MM.1S (cell line): ENCODE measurements around the gene RSRC1.

Experiments used
- CTCF ChIP-seq: fragments of 300-600 bp; sonication (generic); IDR thresholded peaks from 2 replicates; pipeline ENCODE4 v1.5.1; 2016; ENCODE audit warnings: antibody characterized with exemption, low read length, mixed read lengths
- EZH2 ChIP-seq: fragments of 300-600 bp; sonication (generic); optimal IDR thresholded peaks from 2 replicates; pipeline ENCODE3; 2017; ENCODE audit warnings: low read depth, mild to moderate bottlenecking, antibody characterized with exemption, low read length, mixed read lengths
- EZH2phosphoT487 ChIP-seq: fragments of 300-600 bp; sonication (generic); IDR thresholded peaks from 2 replicates; pipeline ENCODE4 v1.6.1; 2018; ENCODE audit warnings: antibody characterized with exemption, low read length

- TF ChIP-seq CTCF (no peak), EZH2 (no peak), EZH2phosphoT487 (no peak)
These were observed 271.5 kb downstream of the RSRC1 start for GRCh38 chr3:158381262-158381868.
